Measurements from ENCODE around the gene SLIRP.
A peak's percentile ranks its signal among the peaks of the same experiment; 100 is the strongest.
"Not testable (repeated sequence)": the region's sequence is repeated elsewhere in the genome, so short reads cannot be mapped to it uniquely, and the experiment has no call there.

SLIRP gene

GRCh38 chr14:77709412-77709811, 1.5 kb downstream of the SLIRP start:
- no peak for TF ChIP-seq JUND (IDR thresholded peaks at IDR 0.05; ENCODE audit: low read depth)
- in situ Hi-C loops (cut with HindIII; ENCODE audit: low pct_unique_long_range_greater_than_20kb, low sequenced_read_pairs): no loop called here
- DNase-seq (ENCODE audit: low read depth in 1 of 2, low spot score in 1 of 2): no peak

GRCh38 chr14:77710364-77710763, 2.5 kb downstream of the SLIRP start:
- DNase-seq (ENCODE audit: low read depth in 1 of 2, low spot score in 1 of 2): no peak
- in situ Hi-C loops (cut with HindIII; ENCODE audit: low pct_unique_long_range_greater_than_20kb, low sequenced_read_pairs): no loop called here
- TF ChIP-seq JUND (IDR thresholded peaks at IDR 0.05; ENCODE audit: low read depth): no peak

GRCh38 chr14:77714926-77715325, 7.0 kb downstream of the SLIRP start:
- no peak for TF ChIP-seq JUND (IDR thresholded peaks at IDR 0.05; ENCODE audit: low read depth)
- in situ Hi-C loops (cut with HindIII; ENCODE audit: low pct_unique_long_range_greater_than_20kb, low sequenced_read_pairs): no loop called here
- DNase-seq (ENCODE audit: low read depth in 1 of 2, low spot score in 1 of 2): no peak

GRCh38 chr14:77717608-77718305, 9.9 kb downstream of the SLIRP start:
- no peak for TF ChIP-seq JUND (IDR thresholded peaks at IDR 0.05; ENCODE audit: low read depth)
- DNase-seq (ENCODE audit: low read depth in 1 of 2, low spot score in 1 of 2): no peak
- in situ Hi-C loops (cut with HindIII; ENCODE audit: low pct_unique_long_range_greater_than_20kb, low sequenced_read_pairs): no loop called here

- no peak for DNase-seq (ENCODE audit: low read depth in 1 of 2, low spot score in 1 of 2)
- in situ Hi-C loops (cut with HindIII; ENCODE audit: low pct_unique_long_range_greater_than_20kb, low sequenced_read_pairs): no loop called here
- TF ChIP-seq JUND (IDR thresholded peaks at IDR 0.05; ENCODE audit: low read depth): no peak
Measured at GRCh38 chr14:77721437-77721836, 13.5 kb downstream of the SLIRP start.

GRCh38 chr14:77722301-77722700, 14.4 kb downstream of the SLIRP start:
- no peak for TF ChIP-seq JUND (IDR thresholded peaks at IDR 0.05; ENCODE audit: low read depth)
- in situ Hi-C loops (cut with HindIII; ENCODE audit: low pct_unique_long_range_greater_than_20kb, low sequenced_read_pairs): no loop called here
- no peak for DNase-seq (ENCODE audit: low read depth in 1 of 2, low spot score in 1 of 2)

- no peak for TF ChIP-seq JUND (IDR thresholded peaks at IDR 0.05; ENCODE audit: low read depth)
- no peak for DNase-seq (ENCODE audit: low read depth in 1 of 2, low spot score in 1 of 2)
Measured at GRCh38 chr14:77730976-77731497, 23.1 kb downstream of the SLIRP start.

GRCh38 chr14:77738559-77739250, 30.8 kb downstream of the SLIRP start:
- no peak for TF ChIP-seq JUND (IDR thresholded peaks at IDR 0.05; ENCODE audit: low read depth)
- in situ Hi-C loops (cut with HindIII; ENCODE audit: low pct_unique_long_range_greater_than_20kb, low sequenced_read_pairs): no loop called here
- DNase-seq (ENCODE audit: low read depth in 1 of 2, low spot score in 1 of 2): no peak

More at GRCh38 chr14:77730976-77731497, 23.1 kb downstream of the SLIRP start:
- in situ Hi-C loops (cut with HindIII; ENCODE audit: low pct_unique_long_range_greater_than_20kb, low sequenced_read_pairs): no loop called here

- no peak for TF ChIP-seq JUND (IDR thresholded peaks at IDR 0.05; ENCODE audit: low read depth)
- no peak for DNase-seq (ENCODE audit: low read depth in 1 of 2, low spot score in 1 of 2)
- in situ Hi-C loops (cut with HindIII; ENCODE audit: low pct_unique_long_range_greater_than_20kb, low sequenced_read_pairs): no loop called here
Measured at GRCh38 chr14:77741438-77741837, 33.5 kb downstream of the SLIRP start.

- DNase-seq (ENCODE audit: low read depth in 1 of 2, low spot score in 1 of 2): peak in 1 of 2 experiments; percentile 60
- in situ Hi-C loops (cut with HindIII; ENCODE audit: low pct_unique_long_range_greater_than_20kb, low sequenced_read_pairs): no loop called here
- no peak for TF ChIP-seq JUND (IDR thresholded peaks at IDR 0.05; ENCODE audit: low read depth)
Measured at GRCh38 chr14:77746064-77746702, 38.3 kb downstream of the SLIRP start.

- DNase-seq (ENCODE audit: low read depth in 1 of 2, low spot score in 1 of 2); in situ Hi-C loops (cut with HindIII; ENCODE audit: low pct_unique_long_range_greater_than_20kb, low sequenced_read_pairs): not testable (repeated sequence)
Measured at GRCh38 chr14:77747425-77747824, 39.5 kb downstream of the SLIRP start.

- no peak for TF ChIP-seq JUND (IDR thresholded peaks at IDR 0.05; ENCODE audit: low read depth)
- DNase-seq (ENCODE audit: low read depth in 1 of 2, low spot score in 1 of 2): no peak
- in situ Hi-C loops (cut with HindIII; ENCODE audit: low pct_unique_long_range_greater_than_20kb, low sequenced_read_pairs): no loop called here
Measured at GRCh38 chr14:77752266-77752665, 44.4 kb downstream of the SLIRP start.
